IPS-15b (cell line): ENCODE measurements around the gene PKP3.

Experiments used
- H3K27me3 ChIP-seq: one replicate; pipeline ENCODE4 v1.6.1; 2013; ENCODE audit warnings: low read length; ENCODE audit not compliant: control insufficient read depth, insufficient read depth
- H3K36me3 ChIP-seq: one replicate; pipeline ENCODE4 v1.6.1; 2013; ENCODE audit warnings: low read length; ENCODE audit not compliant: control insufficient read depth, insufficient read depth
- H3K4me1 ChIP-seq: one replicate; pipeline ENCODE4 v1.6.1; 2013; ENCODE audit warnings: mild to moderate bottlenecking, low read length; ENCODE audit not compliant: control insufficient read depth, insufficient read depth
- H3K4me3 ChIP-seq: one replicate; pipeline ENCODE4 v1.5.1; 2013; ENCODE audit warnings: low read depth, low read length
- H3K9ac ChIP-seq: one replicate; pipeline ENCODE4 v1.6.1; 2013; ENCODE audit warnings: low read depth, mild to moderate bottlenecking, low read length
- H3K9me3 ChIP-seq: one replicate; pipeline ENCODE4 v1.6.1; 2013; ENCODE audit warnings: mild to moderate bottlenecking, low read length; ENCODE audit not compliant: control insufficient read depth, insufficient read depth

PKP3 gene

GRCh38 chr11:413120-414081, 19.4 kb downstream of the PKP3 start:
- Histone ChIP-seq H3K4me3 (no peak overlapping the region), H3K9me3 (no peaks in the 10 kb centered on the region), H3K4me1 (no peaks in the 10 kb centered on the region), H3K9ac (no peak overlapping the region), H3K27me3 (no peaks in the 10 kb centered on the region), H3K36me3 (peaks cover 3% of the 10 kb centered on the region)

GRCh38 chr11:414318-414857, 20.4 kb downstream of the PKP3 start:
- Histone ChIP-seq H3K9ac (no peak overlapping the region), H3K9me3 (no peaks in the 10 kb centered on the region), H3K36me3 (peaks cover 3% of the 10 kb centered on the region), H3K4me3 (no peak overlapping the region), H3K27me3 (no peaks in the 10 kb centered on the region), H3K4me1 (no peaks in the 10 kb centered on the region)

GRCh38 chr11:415640-416041, 21.6 kb downstream of the PKP3 start:
- H3K9me3 ChIP-seq = no peaks in the 10 kb centered on the region
- no peak overlapping the region for H3K9ac ChIP-seq
- peak overlapping the region; percentile 22 for H3K4me3 ChIP-seq
- no peaks in the 10 kb centered on the region for H3K4me1 ChIP-seq
- H3K36me3 ChIP-seq = peaks cover 3% of the 10 kb centered on the region
- no peaks in the 10 kb centered on the region for H3K27me3 ChIP-seq

GRCh38 chr11:416051-416756, 22.2 kb downstream of the PKP3 start:
- H3K4me3 ChIP-seq = peak overlapping the region; percentile 60
- H3K4me1 ChIP-seq = no peaks in the 10 kb centered on the region
- H3K9me3 ChIP-seq = no peaks in the 10 kb centered on the region
- H3K9ac ChIP-seq = peak overlapping the region; percentile 60
- H3K36me3 ChIP-seq = peaks cover 3% of the 10 kb centered on the region
- H3K27me3 ChIP-seq = no peaks in the 10 kb centered on the region

GRCh38 chr11:416757-417621, 23.0 kb downstream of the PKP3 start:
- Histone ChIP-seq H3K9me3 (no peaks in the 10 kb centered on the region), H3K4me1 (no peaks in the 10 kb centered on the region), H3K9ac (peak overlapping the region; percentile 60), H3K27me3 (no peaks in the 10 kb centered on the region), H3K4me3 (peak overlapping the region; percentile 60), H3K36me3 (peaks cover 3% of the 10 kb centered on the region)

- Histone ChIP-seq H3K36me3 (peaks cover 3% of the 10 kb centered on the region), H3K9ac (no peak overlapping the region), H3K9me3 (no peaks in the 10 kb centered on the region), H3K4me3 (peak overlapping the region; percentile 60), H3K4me1 (no peaks in the 10 kb centered on the region), H3K27me3 (no peaks in the 10 kb centered on the region)
Measured at GRCh38 chr11:417652-418342, 23.8 kb downstream of the PKP3 start.

- no peaks in the 10 kb centered on the region for H3K9me3 ChIP-seq
- peaks cover 3% of the 10 kb centered on the region for H3K36me3 ChIP-seq
- H3K9ac ChIP-seq = no peak overlapping the region
- no peak overlapping the region for H3K4me3 ChIP-seq
- H3K27me3 ChIP-seq = no peaks in the 10 kb centered on the region
- no peaks in the 10 kb centered on the region for H3K4me1 ChIP-seq
Measured at GRCh38 chr11:418343-419247, 24.6 kb downstream of the PKP3 start.

DNA sequence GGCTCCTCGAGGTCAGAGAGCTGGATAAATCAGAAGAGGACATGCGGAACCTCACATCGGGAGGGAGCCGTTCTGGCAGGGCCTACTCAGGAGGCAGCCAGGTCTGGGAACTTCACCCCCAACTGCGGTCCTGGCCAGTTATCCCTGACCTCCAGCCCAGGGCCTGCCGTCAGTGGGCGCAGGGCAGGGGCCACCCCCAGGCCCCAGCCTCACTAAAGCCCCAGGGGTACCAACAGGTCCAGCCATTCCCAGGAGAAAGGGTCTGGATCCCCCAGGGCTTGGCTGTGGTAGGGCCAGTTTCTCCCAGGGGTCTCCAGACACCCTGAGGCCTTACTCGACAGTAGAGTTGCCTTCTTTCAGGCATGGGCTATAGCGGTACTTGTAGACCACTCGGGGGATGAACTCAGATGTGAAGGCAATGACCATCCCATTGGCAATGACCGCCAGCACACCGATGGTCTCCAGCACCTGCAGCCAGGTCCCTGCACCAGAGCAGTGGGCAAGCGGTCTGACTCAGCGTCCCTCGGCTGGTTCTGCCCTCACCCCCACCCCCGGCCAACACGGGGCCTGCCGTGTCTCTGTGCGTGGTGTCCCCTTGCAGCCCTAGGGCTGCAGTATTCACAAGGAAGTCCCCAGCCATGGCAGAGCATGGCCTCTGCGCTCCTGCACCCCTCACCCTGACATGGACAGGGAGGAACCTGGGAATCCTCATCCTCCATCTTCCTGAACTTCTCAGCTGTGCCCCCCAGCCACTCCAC, 25.4 kb downstream of the PKP3 start:
- Histone ChIP-seq H3K9me3 (no peaks in the 10 kb centered on the region), H3K4me3 (no peak overlapping the region), H3K27me3 (no peaks in the 10 kb centered on the region), H3K36me3 (peaks cover 3% of the 10 kb centered on the region), H3K4me1 (no peaks in the 10 kb centered on the region), H3K9ac (no peak overlapping the region)

GRCh38 chr11:420054-420910, 26.3 kb downstream of the PKP3 start:
- no peaks in the 10 kb centered on the region for H3K4me1 ChIP-seq
- H3K9me3 ChIP-seq = no peaks in the 10 kb centered on the region
- no peaks in the 10 kb centered on the region for H3K36me3 ChIP-seq
- H3K4me3 ChIP-seq = no peak overlapping the region
- H3K9ac ChIP-seq = no peak overlapping the region
- no peaks in the 10 kb centered on the region for H3K27me3 ChIP-seq
